ENCODE data around the gene NMNAT2. TPM values are rescaled to one million over a fixed set of nuclear protein-coding genes. Genes with fewer than 3 reads are reported as not detected.

Gene NMNAT2
- total RNA-seq, 1 experiment from 2014 or later: 1.6 TPM

DNA sequence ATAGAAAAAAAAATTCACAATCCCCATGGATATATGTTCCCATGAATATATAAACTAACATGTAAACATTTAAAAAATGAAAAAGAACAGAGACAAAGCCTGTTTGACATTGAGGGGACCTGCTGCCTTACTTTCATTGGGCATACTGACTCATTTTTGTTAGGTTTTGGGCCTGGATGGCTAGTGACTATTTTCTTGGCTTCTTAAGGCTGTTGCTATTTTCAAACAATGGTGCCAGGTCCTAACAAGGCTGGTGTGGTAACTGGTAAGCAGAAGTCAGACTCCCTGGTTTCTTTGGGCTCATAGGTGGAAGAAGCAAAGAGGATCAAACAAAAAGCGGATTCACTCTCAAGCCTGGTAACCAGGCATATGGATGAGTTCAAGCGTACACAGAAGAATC is 181.1 kb downstream of the NMNAT2 start:
- no peaks in the 10 kb centered on the region; the same call in 1 of the 2 replicates for H3K27me3 ChIP-seq (ENCODE audit: control insufficient read depth, insufficient read depth, low read length)
- no peaks in the 10 kb centered on the region for H3K36me3 ChIP-seq (replicated peaks; ENCODE audit: control insufficient read depth, insufficient read depth, low read length)
- DNase-seq: no peak
- H3K4me3 ChIP-seq (ENCODE audit: insufficient read depth, low read depth, low read length): no peak overlapping the region

GRCh38 chr1:183236158-183236725 is 181.9 kb downstream of the NMNAT2 start:
- no peaks in the 10 kb centered on the region for H3K36me3 ChIP-seq (replicated peaks; ENCODE audit: control insufficient read depth, insufficient read depth, low read length)
- no peak for DNase-seq
- H3K4me3 ChIP-seq (ENCODE audit: insufficient read depth, low read depth, low read length): no peak overlapping the region
- no peaks in the 10 kb centered on the region; the same call in 1 of the 2 replicates for H3K27me3 ChIP-seq (ENCODE audit: control insufficient read depth, insufficient read depth, low read length)

- no peaks in the 10 kb centered on the region for H3K36me3 ChIP-seq (replicated peaks; ENCODE audit: control insufficient read depth, insufficient read depth, low read length)
- H3K27me3 ChIP-seq (ENCODE audit: control insufficient read depth, insufficient read depth, low read length): no peaks in the 10 kb centered on the region; the same call in 1 of the 2 replicates
- peak overlapping the region; percentile 19; the same call in 1 of the 2 replicates for H3K4me3 ChIP-seq (ENCODE audit: insufficient read depth, low read depth, low read length)
- DNase-seq: no peak
Measured at GRCh38 chr1:183235503-183235902, 182.7 kb downstream of the NMNAT2 start.

DNA sequence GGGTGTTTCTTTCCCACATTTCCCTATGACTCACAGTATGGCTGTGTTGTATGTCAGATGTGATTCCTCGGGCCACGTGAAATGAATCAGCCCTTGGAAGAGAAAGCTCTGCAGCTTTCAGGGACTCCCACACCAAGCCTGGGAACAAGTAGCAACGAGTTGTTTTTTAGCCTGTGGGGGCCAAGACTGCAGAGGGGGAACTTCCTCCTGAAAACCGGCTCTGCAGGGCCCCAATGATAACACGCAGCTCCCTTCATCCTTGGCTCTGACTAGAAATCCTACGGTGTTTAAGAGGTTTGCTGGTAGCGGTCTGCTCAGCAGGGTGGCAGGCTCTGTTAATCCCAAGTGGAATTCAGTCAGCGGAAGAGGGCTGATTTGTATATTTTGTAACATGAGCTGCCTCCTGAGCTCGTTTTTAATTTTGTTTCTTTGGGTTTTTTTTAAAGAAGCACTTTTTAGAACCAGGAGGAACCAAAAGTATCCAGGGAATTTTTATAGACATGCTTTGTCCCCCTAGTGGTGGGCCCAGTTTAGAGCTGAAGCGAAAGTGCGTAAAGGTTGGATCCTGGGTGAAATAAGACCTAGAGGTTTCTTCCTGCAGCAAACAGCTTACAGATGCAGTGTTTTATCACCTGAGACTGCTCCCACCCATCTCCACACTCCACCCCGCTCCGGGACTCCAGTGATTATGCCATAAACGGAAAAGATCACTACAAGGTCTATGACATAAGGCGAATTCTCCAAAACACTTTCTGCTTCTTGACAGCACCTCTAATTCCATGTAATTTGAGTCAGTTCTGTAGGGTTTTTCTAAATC is 183.3 kb downstream of the NMNAT2 start:
- DNase-seq: peak; percentile 62
- H3K4me3 ChIP-seq (ENCODE audit: insufficient read depth, low read depth, low read length): peak overlapping the region; percentile 19; the same call in 1 of the 2 replicates

DNA sequence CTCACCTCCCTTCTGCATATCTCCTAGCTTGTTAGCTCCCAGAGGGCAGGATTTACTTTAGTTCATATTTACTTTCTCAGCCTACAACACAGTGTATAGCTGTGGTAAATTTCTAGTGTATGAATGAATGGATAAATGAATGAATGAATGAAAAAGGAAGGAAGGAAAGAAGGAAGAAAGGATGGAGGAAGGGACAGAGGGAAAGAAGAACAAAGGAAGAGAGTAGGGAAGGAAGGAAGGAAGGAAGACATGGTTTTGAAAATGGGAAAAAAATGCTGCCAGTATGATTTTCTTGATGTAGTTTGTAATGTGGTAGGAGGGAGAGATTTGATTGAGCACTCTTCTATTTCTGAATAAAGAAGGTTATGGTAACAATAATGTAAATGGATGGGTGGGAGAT is 185.1 kb downstream of the NMNAT2 start:
- no peak for DNase-seq
- H3K27me3 ChIP-seq (ENCODE audit: control insufficient read depth, insufficient read depth, low read length): no peaks in the 10 kb centered on the region; the same call in 1 of the 2 replicates

More for the DNA sequence above, 183.3 kb downstream of the NMNAT2 start:
- no peaks in the 10 kb centered on the region for H3K36me3 ChIP-seq (replicated peaks; ENCODE audit: control insufficient read depth, insufficient read depth, low read length)
- no peaks in the 10 kb centered on the region; the same call in 1 of the 2 replicates for H3K27me3 ChIP-seq (ENCODE audit: control insufficient read depth, insufficient read depth, low read length)

DNA sequence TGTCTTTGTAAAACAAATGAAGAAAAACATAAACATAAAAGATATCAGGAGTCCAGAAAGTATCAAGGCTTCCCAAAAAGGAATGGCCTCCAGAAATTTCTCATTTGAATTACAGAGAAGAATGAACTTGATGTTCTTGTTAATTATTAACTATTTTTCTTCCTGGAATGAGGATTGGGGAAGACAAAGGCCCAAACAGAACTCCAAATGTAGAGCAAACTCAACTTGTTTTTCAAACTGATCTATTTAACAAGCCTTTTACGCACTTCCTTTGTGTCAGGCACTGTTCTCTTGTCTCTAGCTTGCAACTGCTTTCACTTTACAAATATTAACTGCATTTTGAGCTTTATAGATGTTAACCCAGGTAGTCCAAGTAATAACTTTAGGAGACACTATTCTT is 186.6 kb downstream of the NMNAT2 start:
- Histone ChIP-seq H3K4me3 (ENCODE audit: insufficient read depth, low read depth, low read length) (no peak overlapping the region), H3K27me3 (ENCODE audit: control insufficient read depth, insufficient read depth, low read length) (no peaks in the 10 kb centered on the region), H3K36me3 (replicated peaks; ENCODE audit: control insufficient read depth, insufficient read depth, low read length) (no peaks in the 10 kb centered on the region)
- no peak for DNase-seq

More for the DNA sequence above, 185.1 kb downstream of the NMNAT2 start:
- Histone ChIP-seq H3K4me3 (ENCODE audit: insufficient read depth, low read depth, low read length) (no peak overlapping the region), H3K36me3 (replicated peaks; ENCODE audit: control insufficient read depth, insufficient read depth, low read length) (no peaks in the 10 kb centered on the region)

- DNase-seq: no peak
- H3K4me3 ChIP-seq (ENCODE audit: insufficient read depth, low read depth, low read length): no peak overlapping the region
- no peaks in the 10 kb centered on the region for H3K36me3 ChIP-seq (replicated peaks; ENCODE audit: control insufficient read depth, insufficient read depth, low read length)
- no peaks in the 10 kb centered on the region for H3K27me3 ChIP-seq (ENCODE audit: control insufficient read depth, insufficient read depth, low read length)
Measured at GRCh38 chr1:183230413-183230812, 187.8 kb downstream of the NMNAT2 start.

DNA sequence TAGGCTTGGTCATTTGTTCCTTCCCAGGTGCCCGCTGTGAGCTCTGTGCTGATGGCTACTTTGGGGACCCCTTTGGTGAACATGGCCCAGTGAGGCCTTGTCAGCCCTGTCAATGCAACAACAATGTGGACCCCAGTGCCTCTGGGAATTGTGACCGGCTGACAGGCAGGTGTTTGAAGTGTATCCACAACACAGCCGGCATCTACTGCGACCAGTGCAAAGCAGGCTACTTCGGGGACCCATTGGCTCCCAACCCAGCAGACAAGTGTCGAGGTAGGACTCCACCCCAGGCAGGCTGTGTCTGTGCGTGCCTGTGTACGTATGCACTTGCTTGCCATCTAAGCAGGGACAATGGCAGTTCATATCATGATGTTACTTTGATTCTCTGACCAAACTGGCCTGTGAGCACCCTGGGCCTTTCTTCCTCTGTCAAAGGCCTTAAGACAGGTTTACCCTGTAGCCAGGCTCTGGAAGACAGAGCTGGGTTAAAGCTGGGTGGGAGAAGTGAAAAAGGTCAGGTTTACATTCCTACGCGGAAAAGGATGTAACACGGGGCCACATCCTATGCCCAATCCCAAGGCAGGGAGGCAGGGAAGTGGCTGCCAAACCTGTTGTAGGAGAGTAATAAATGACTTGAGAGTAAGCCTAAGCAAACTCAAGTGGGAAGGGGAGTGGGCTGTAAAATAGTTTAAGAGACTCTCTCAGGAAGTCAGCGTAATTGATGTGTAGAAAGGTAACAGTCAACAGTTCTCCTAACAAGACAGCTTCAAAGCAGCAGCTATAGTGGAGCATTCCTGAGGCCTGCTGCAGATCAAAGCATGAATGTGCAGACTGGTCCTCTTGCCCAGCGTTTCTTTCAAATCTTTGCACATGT is 189.6 kb downstream of the NMNAT2 start:
- Histone ChIP-seq H3K4me3 (ENCODE audit: insufficient read depth, low read depth, low read length) (no peak overlapping the region), H3K36me3 (replicated peaks; ENCODE audit: control insufficient read depth, insufficient read depth, low read length) (no peaks in the 10 kb centered on the region), H3K27me3 (ENCODE audit: control insufficient read depth, insufficient read depth, low read length) (no peaks in the 10 kb centered on the region)
- DNase-seq: no peak

- Histone ChIP-seq H3K4me3 (ENCODE audit: insufficient read depth, low read depth, low read length) (no peak overlapping the region), H3K27me3 (ENCODE audit: control insufficient read depth, insufficient read depth, low read length) (no peaks in the 10 kb centered on the region), H3K36me3 (replicated peaks; ENCODE audit: control insufficient read depth, insufficient read depth, low read length) (no peaks in the 10 kb centered on the region)
- DNase-seq: peak; percentile 65
Measured at GRCh38 chr1:183227422-183228346, 190.5 kb downstream of the NMNAT2 start.

GRCh38 chr1:183226963-183227362 is 191.2 kb downstream of the NMNAT2 start:
- no peaks in the 10 kb centered on the region for H3K27me3 ChIP-seq (ENCODE audit: control insufficient read depth, insufficient read depth, low read length)
- DNase-seq: no peak
- H3K4me3 ChIP-seq (ENCODE audit: insufficient read depth, low read depth, low read length): no peak overlapping the region
- no peaks in the 10 kb centered on the region for H3K36me3 ChIP-seq (replicated peaks; ENCODE audit: control insufficient read depth, insufficient read depth, low read length)

GRCh38 chr1:183226361-183226760 is 191.8 kb downstream of the NMNAT2 start:
- no peak for DNase-seq
- no peaks in the 10 kb centered on the region for H3K27me3 ChIP-seq (ENCODE audit: control insufficient read depth, insufficient read depth, low read length)
- no peak overlapping the region for H3K4me3 ChIP-seq (ENCODE audit: insufficient read depth, low read depth, low read length)
- H3K36me3 ChIP-seq (replicated peaks; ENCODE audit: control insufficient read depth, insufficient read depth, low read length): no peaks in the 10 kb centered on the region

GRCh38 chr1:183223467-183223866 is 194.7 kb downstream of the NMNAT2 start:
- DNase-seq: no peak
- H3K36me3 ChIP-seq (replicated peaks; ENCODE audit: control insufficient read depth, insufficient read depth, low read length): no peaks in the 10 kb centered on the region
- no peak overlapping the region for H3K4me3 ChIP-seq (ENCODE audit: insufficient read depth, low read depth, low read length)
- no peaks in the 10 kb centered on the region for H3K27me3 ChIP-seq (ENCODE audit: control insufficient read depth, insufficient read depth, low read length)

DNA sequence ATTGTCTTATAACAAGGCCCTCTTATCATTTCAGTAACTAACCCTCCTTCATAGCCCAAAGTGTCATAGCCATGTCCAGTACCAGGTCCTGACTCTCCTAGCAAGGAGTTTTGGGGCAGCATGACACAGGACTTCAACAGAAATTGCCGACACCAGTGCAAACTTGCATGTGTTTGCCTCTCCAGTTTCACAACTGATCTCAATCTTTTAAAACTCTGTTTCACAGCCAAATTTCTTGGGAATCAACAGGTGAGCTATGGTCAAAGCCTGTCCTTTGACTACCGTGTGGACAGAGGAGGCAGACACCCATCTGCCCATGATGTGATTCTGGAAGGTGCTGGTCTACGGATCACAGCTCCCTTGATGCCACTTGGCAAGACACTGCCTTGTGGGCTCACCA is 195.3 kb downstream of the NMNAT2 start:
- Histone ChIP-seq H3K36me3 (replicated peaks; ENCODE audit: control insufficient read depth, insufficient read depth, low read length) (no peaks in the 10 kb centered on the region), H3K27me3 (ENCODE audit: control insufficient read depth, insufficient read depth, low read length) (no peaks in the 10 kb centered on the region), H3K4me3 (ENCODE audit: insufficient read depth, low read depth, low read length) (no peak overlapping the region)
- DNase-seq: no peak

- DNase-seq: no peak
- Histone ChIP-seq H3K27me3 (ENCODE audit: control insufficient read depth, insufficient read depth, low read length) (no peaks in the 10 kb centered on the region), H3K4me3 (ENCODE audit: insufficient read depth, low read depth, low read length) (no peak overlapping the region), H3K36me3 (replicated peaks; ENCODE audit: control insufficient read depth, insufficient read depth, low read length) (no peaks in the 10 kb centered on the region)
Measured at GRCh38 chr1:183219616-183220009, 198.6 kb downstream of the NMNAT2 start.

All from H7 (cell line).